ENCODE results near the gene PKHD1.

GRCh38 chr6:51777618-51778017 lies 309.8 kb downstream of the PKHD1 start:
- no peak for TF ChIP-seq POLR2AphosphoS5 (IDR thresholded peaks at IDR 0.05; ENCODE audit: low read depth, low read length)
- no peak for TF ChIP-seq REST (IDR thresholded peaks at IDR 0.05; ENCODE audit: insufficient read depth in 1 of 2, low read depth in 2 of 2, low read length in 2 of 2)
- no peak for TF ChIP-seq SIN3A (IDR thresholded peaks at IDR 0.05; ENCODE audit: borderline replicate concordance, insufficient read depth, low read length)
- no peak for TF ChIP-seq TAF1 (IDR thresholded peaks at IDR 0.05; ENCODE audit: borderline replicate concordance, insufficient read depth, low read length)
